PC-9 (cell line): Measurements from ENCODE around the gene DCTN2. TPM values are rescaled to one million over a fixed set of nuclear protein-coding genes. Genes with fewer than 3 reads are reported as not detected.

Source experiments
- BruUV-seq: library from RNA; stranded (reverse); fragments of 400-500 nt; replicated peaks from 2 replicates; lab custom pipeline; 2021; lab: Mats Ljungman, UMichigan
- CTCF ChIA-PET: fragments of 300-600 bp; sonication (Branson Sonifier 250); formaldehyde crosslinking; loops from one replicate; lab custom pipeline; 2022; ENCODE audit warnings: antibody characterized with exemption; lab: Charles Lee
- POLR2A ChIA-PET: fragments of 300-600 bp; sonication (Branson Sonifier 250); formaldehyde crosslinking; loops from one replicate; lab custom pipeline; 2022; ENCODE audit warnings: antibody characterized with exemption; ENCODE audit not compliant: unreplicated experiment; lab: Charles Lee
- DNase-seq, 2 experiments: peaks; one replicate each; pipeline versions ENCODE4 v3.0.0 to v3.0.0-alpha.2; 2015 to 2022; ENCODE audit warnings: mixed read lengths in 1 of 2
- H2AFZ ChIP-seq: fragments of 200-600 bp; sonication (generic); 2 replicates; pipeline ENCODE4 v1.8.1; 2017; ENCODE audit warnings: antibody characterized with exemption
- H3F3A ChIP-seq: fragments of 200-600 bp; sonication (generic); 2 replicates; pipeline ENCODE4 v1.8.1; 2017; ENCODE audit warnings: antibody characterized with exemption, mild to moderate bottlenecking, low read depth; ENCODE audit not compliant: insufficient read depth
- H3K27ac ChIP-seq: fragments of 200-600 bp; sonication (generic); 2 replicates; pipeline ENCODE4 v1.6.1; 2016; ENCODE audit warnings: mixed run types
- H3K27me3 ChIP-seq: fragments of 200-600 bp; sonication (generic); 2 replicates; pipeline ENCODE4 v1.6.1; 2016; ENCODE audit warnings: low read depth, mixed run types; ENCODE audit not compliant: insufficient read depth
- H3K36me3 ChIP-seq: fragments of 200-600 bp; sonication (generic); 2 replicates; pipeline ENCODE4 v1.6.1; 2016; ENCODE audit warnings: low read depth, mixed run types
- H3K4me1 ChIP-seq: fragments of 200-600 bp; sonication (generic); replicated peaks from 2 replicates; pipeline ENCODE4 v1.6.1; 2016; ENCODE audit warnings: mixed run types; ENCODE audit not compliant: insufficient read depth
- H3K4me2 ChIP-seq: fragments of 200-600 bp; sonication (generic); 2 replicates; pipeline ENCODE4 v1.6.1; 2017; ENCODE audit warnings: mixed run types
- H3K4me3 ChIP-seq: fragments of 200-600 bp; sonication (generic); 2 replicates; pipeline ENCODE4 v1.6.1; 2016; ENCODE audit warnings: mixed run types
- H3K79me2 ChIP-seq: fragments of 200-600 bp; sonication (generic); 2 replicates; pipeline ENCODE4 v1.6.1; 2017; ENCODE audit warnings: low read depth, mixed run types
- H3K9me2 ChIP-seq: fragments of 200-600 bp; sonication (generic); 2 replicates; pipeline ENCODE4 v1.8.1; 2017; ENCODE audit warnings: mild to moderate bottlenecking; ENCODE audit not compliant: insufficient read depth
- H3K9me3 ChIP-seq: fragments of 200-600 bp; sonication (generic); 2 replicates; pipeline ENCODE4 v1.8.1; 2016; ENCODE audit warnings: low read depth; ENCODE audit not compliant: insufficient read depth
- H4K20me1 ChIP-seq: fragments of 200-600 bp; sonication (generic); 2 replicates; pipeline ENCODE4 v1.8.1; 2017; ENCODE audit not compliant: insufficient read depth
- CTCF ChIP-seq: fragments of 200-600 bp; sonication (generic); conservative IDR thresholded peaks from 2 replicates; pipeline ENCODE4 v1.6.1; 2017; ENCODE audit warnings: mixed run types, antibody characterized with exemption, mild to moderate bottlenecking, moderate library complexity
- EZH2 ChIP-seq: fragments of 200-600 bp; sonication (generic); IDR thresholded peaks from 2 replicates; pipeline ENCODE4 v1.8.0; 2017; ENCODE audit warnings: antibody characterized with exemption, low read depth
- intact Hi-C: fragments of 100-400 bp; cut with micrococcal nuclease; formaldehyde crosslinking; loops from one replicate; pipeline ENCODE4 v1.10.0; 2022; ENCODE audit not compliant: unreplicated experiment
- total RNA-seq: library from RNA; stranded (reverse); gene quantifications from 2 replicates; pipeline ENCODE4 v1.2.3, GENCODE V29; 2021

The DCTN2 gene
- total RNA-seq, 1 experiment from 2014 or later = 105 TPM

GRCh38 chr12:57535764-57536596 lies 11.0 kb downstream of the DCTN2 start:
- no peaks in the 10 kb centered on the region for H4K20me1 ChIP-seq
- peaks cover 26% of the 10 kb centered on the region for H3K36me3 ChIP-seq
- H3K27me3 ChIP-seq = no peaks in the 10 kb centered on the region
- H3K4me3 ChIP-seq = no peak overlapping the region
- no TSS peak for BruUV-seq
- H3K79me2 ChIP-seq = no peaks in the 10 kb centered on the region
- TF ChIP-seq CTCF (no peak), EZH2 (no peak)
- ChIA-PET POLR2A (no interaction called here), CTCF (no interaction called here)
- H3K27ac ChIP-seq = no peak overlapping the region
- H3K4me2 ChIP-seq = no peak overlapping the region
- intact Hi-C loops = no loop called here
- peaks cover 4% of the 10 kb centered on the region for H3F3A ChIP-seq
- no peak overlapping the region for H2AFZ ChIP-seq
- no peaks in the 10 kb centered on the region for H3K9me3 ChIP-seq
- no peaks in the 10 kb centered on the region for H3K4me1 ChIP-seq
- no peak for DNase-seq
- H3K9me2 ChIP-seq = no peaks in the 10 kb centered on the region

- no peaks in the 10 kb centered on the region for H3K4me1 ChIP-seq
- intact Hi-C loops = no loop called here
- H3K4me3 ChIP-seq = no peak overlapping the region
- H4K20me1 ChIP-seq = no peaks in the 10 kb centered on the region
- H3K79me2 ChIP-seq = no peaks in the 10 kb centered on the region
- ChIA-PET POLR2A (interaction anchor here (0.6 kb wide), 1 partner anchor 10 kb away, joined by 3 read pairs; no protein-coding TSS in a partner anchor), CTCF (no interaction called here)
- DNase-seq = no peak
- BruUV-seq = no TSS peak
- H2AFZ ChIP-seq = no peak overlapping the region
- H3K9me2 ChIP-seq = no peaks in the 10 kb centered on the region
- H3F3A ChIP-seq = peaks cover 9% of the 10 kb centered on the region
- H3K27me3 ChIP-seq = no peaks in the 10 kb centered on the region
- no peak overlapping the region for H3K4me2 ChIP-seq
- TF ChIP-seq CTCF = no peak
- TF ChIP-seq EZH2 = no peak
- H3K27ac ChIP-seq = no peak overlapping the region
- no peaks in the 10 kb centered on the region for H3K9me3 ChIP-seq
- H3K36me3 ChIP-seq = peaks cover 26% of the 10 kb centered on the region
Observed at GRCh38 chr12:57534991-57535543, 11.9 kb downstream of the DCTN2 start.

GRCh38 chr12:57534250-57534649 lies 12.7 kb downstream of the DCTN2 start:
- no peak overlapping the region for H3K4me2 ChIP-seq
- H3K9me3 ChIP-seq = no peaks in the 10 kb centered on the region
- H3K27me3 ChIP-seq = no peaks in the 10 kb centered on the region
- ChIA-PET CTCF (no interaction called here), POLR2A (interaction anchor here (0.6 kb wide), 1 partner anchor 10 kb away, joined by 3 read pairs; no protein-coding TSS in a partner anchor)
- no TSS peak for BruUV-seq
- TF ChIP-seq EZH2 (no peak), CTCF (no peak)
- H3K79me2 ChIP-seq = no peaks in the 10 kb centered on the region
- H3K4me3 ChIP-seq = no peak overlapping the region
- H3K9me2 ChIP-seq = no peaks in the 10 kb centered on the region
- H3K36me3 ChIP-seq = peaks cover 26% of the 10 kb centered on the region
- H4K20me1 ChIP-seq = no peaks in the 10 kb centered on the region
- H3K27ac ChIP-seq = no peak overlapping the region
- intact Hi-C loops = no loop called here
- no peaks in the 10 kb centered on the region for H3K4me1 ChIP-seq
- no peak overlapping the region for H2AFZ ChIP-seq
- no peak for DNase-seq
- peaks cover 9% of the 10 kb centered on the region for H3F3A ChIP-seq
